Measurements from ENCODE around the gene GBE1.

The GBE1 gene

GRCh38 chr3:81531846-81532245, 229.6 kb downstream of the GBE1 start:
- Histone ChIP-seq H3K9me2 (replicated peaks; ENCODE audit: insufficient read depth, low read length) (no peaks in the 10 kb centered on the region), H3K4me1 (ENCODE audit: low read length) (no peaks in the 10 kb centered on the region), H3K27me3 (replicated peaks; ENCODE audit: insufficient read depth, low read length) (no peaks in the 10 kb centered on the region), H3K4me2 (ENCODE audit: low read depth, low read length) (no peak overlapping the region), H3K27ac (ENCODE audit: low read length) (no peak overlapping the region), H2AFZ (ENCODE audit: low read length) (no peak overlapping the region), H4K20me1 (ENCODE audit: insufficient read depth, low read length) (no peaks in the 10 kb centered on the region), H3K4me3 (ENCODE audit: low read length) (no peak overlapping the region), H3K9ac (ENCODE audit: low read length) (no peak overlapping the region), H3F3A (ENCODE audit: insufficient read depth, low read length) (no peaks in the 10 kb centered on the region), H3K36me3 (replicated peaks; ENCODE audit: insufficient read depth, low read length) (no peaks in the 10 kb centered on the region), H3K9me3 (replicated peaks; ENCODE audit: insufficient read depth, low read length) (no peaks in the 10 kb centered on the region), H3K79me2 (ENCODE audit: low read length) (no peaks in the 10 kb centered on the region)
- TF ChIP-seq CTCF (IDR thresholded peaks at IDR 0.05; ENCODE audit: low read length) (no peak), EZH2phosphoT487 (IDR thresholded peaks at IDR 0.05; ENCODE audit: low read length) (no peak), EZH2 (optimal IDR thresholded peaks at IDR 0.05; ENCODE audit: low read depth, low read length) (no peak)
- DNase-seq, result no peak

- Histone ChIP-seq H3K4me1 (ENCODE audit: low read length) (no peaks in the 10 kb centered on the region), H3K4me3 (ENCODE audit: low read length) (no peak overlapping the region), H3F3A (ENCODE audit: insufficient read depth, low read length) (no peaks in the 10 kb centered on the region), H3K27ac (ENCODE audit: low read length) (no peak overlapping the region), H3K4me2 (ENCODE audit: low read depth, low read length) (no peak overlapping the region), H3K36me3 (replicated peaks; ENCODE audit: insufficient read depth, low read length) (no peaks in the 10 kb centered on the region), H3K79me2 (ENCODE audit: low read length) (no peaks in the 10 kb centered on the region), H2AFZ (ENCODE audit: low read length) (no peak overlapping the region), H3K9me3 (replicated peaks; ENCODE audit: insufficient read depth, low read length) (no peaks in the 10 kb centered on the region), H3K9ac (ENCODE audit: low read length) (no peak overlapping the region), H3K27me3 (replicated peaks; ENCODE audit: insufficient read depth, low read length) (no peaks in the 10 kb centered on the region), H4K20me1 (ENCODE audit: insufficient read depth, low read length) (no peaks in the 10 kb centered on the region), H3K9me2 (replicated peaks; ENCODE audit: insufficient read depth, low read length) (no peaks in the 10 kb centered on the region)
- DNase-seq, result no peak
- TF ChIP-seq EZH2 (optimal IDR thresholded peaks at IDR 0.05; ENCODE audit: low read depth, low read length), result no peak
- TF ChIP-seq EZH2phosphoT487 (IDR thresholded peaks at IDR 0.05; ENCODE audit: low read length), result no peak
- no peak for TF ChIP-seq CTCF (IDR thresholded peaks at IDR 0.05; ENCODE audit: low read length)
These were observed 230.2 kb downstream of the GBE1 start for GRCh38 chr3:81531263-81531662.

- H3K4me3 ChIP-seq (ENCODE audit: low read length), result no peak overlapping the region
- H3K79me2 ChIP-seq (ENCODE audit: low read length), result no peaks in the 10 kb centered on the region
- H3K9me2 ChIP-seq (replicated peaks; ENCODE audit: insufficient read depth, low read length), result no peaks in the 10 kb centered on the region
These were observed 231.1 kb downstream of the GBE1 start for GRCh38 chr3:81530180-81530939.

More at GRCh38 chr3:81530180-81530939, 231.1 kb downstream of the GBE1 start:
- DNase-seq, result no peak
- Histone ChIP-seq H3K9ac (ENCODE audit: low read length) (no peak overlapping the region), H3K4me2 (ENCODE audit: low read depth, low read length) (no peak overlapping the region), H3F3A (ENCODE audit: insufficient read depth, low read length) (no peaks in the 10 kb centered on the region), H3K27ac (ENCODE audit: low read length) (no peak overlapping the region), H3K27me3 (replicated peaks; ENCODE audit: insufficient read depth, low read length) (no peaks in the 10 kb centered on the region), H3K4me1 (ENCODE audit: low read length) (no peaks in the 10 kb centered on the region), H3K36me3 (replicated peaks; ENCODE audit: insufficient read depth, low read length) (no peaks in the 10 kb centered on the region), H3K9me3 (replicated peaks; ENCODE audit: insufficient read depth, low read length) (no peaks in the 10 kb centered on the region), H2AFZ (ENCODE audit: low read length) (no peak overlapping the region), H4K20me1 (ENCODE audit: insufficient read depth, low read length) (no peaks in the 10 kb centered on the region)
- TF ChIP-seq EZH2 (optimal IDR thresholded peaks at IDR 0.05; ENCODE audit: low read depth, low read length) (no peak), EZH2phosphoT487 (IDR thresholded peaks at IDR 0.05; ENCODE audit: low read length) (no peak), CTCF (IDR thresholded peaks at IDR 0.05; ENCODE audit: low read length) (no peak)

All from MM.1S (cell line).